GM12872 (cell line): ENCODE data around the gene USP47.

Experiments used
- TF ChIP-seq, protein P1 (sequence below): IDR thresholded peaks from 3 replicates; pipeline ENCODE4 v1.5.1; 2011; ENCODE audit warnings: low read depth, mild to moderate bottlenecking, low read length, moderate library complexity; ENCODE audit not compliant: insufficient read depth

USP47 gene

DNA sequence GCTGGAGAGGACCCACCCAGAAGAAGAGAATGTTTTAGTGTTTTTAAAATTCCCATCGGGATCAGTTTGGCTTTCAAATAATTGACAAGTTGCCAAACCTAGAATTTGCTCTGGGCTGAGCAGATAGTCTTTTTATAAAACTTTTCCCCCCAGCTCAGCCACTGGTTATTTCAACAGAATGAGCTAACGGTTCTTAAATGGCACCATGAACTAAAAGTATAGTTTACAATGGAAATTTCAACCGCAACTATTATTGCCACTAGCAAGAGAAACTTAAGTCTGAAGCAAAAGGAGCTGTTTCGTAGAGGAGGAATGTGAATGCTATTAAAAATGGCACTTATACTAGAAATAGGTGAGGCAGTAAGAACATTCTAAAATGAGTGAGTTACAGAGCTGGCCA lies 163.3 kb downstream of the USP47 start:
- TF ChIP-seq, protein P1, sequence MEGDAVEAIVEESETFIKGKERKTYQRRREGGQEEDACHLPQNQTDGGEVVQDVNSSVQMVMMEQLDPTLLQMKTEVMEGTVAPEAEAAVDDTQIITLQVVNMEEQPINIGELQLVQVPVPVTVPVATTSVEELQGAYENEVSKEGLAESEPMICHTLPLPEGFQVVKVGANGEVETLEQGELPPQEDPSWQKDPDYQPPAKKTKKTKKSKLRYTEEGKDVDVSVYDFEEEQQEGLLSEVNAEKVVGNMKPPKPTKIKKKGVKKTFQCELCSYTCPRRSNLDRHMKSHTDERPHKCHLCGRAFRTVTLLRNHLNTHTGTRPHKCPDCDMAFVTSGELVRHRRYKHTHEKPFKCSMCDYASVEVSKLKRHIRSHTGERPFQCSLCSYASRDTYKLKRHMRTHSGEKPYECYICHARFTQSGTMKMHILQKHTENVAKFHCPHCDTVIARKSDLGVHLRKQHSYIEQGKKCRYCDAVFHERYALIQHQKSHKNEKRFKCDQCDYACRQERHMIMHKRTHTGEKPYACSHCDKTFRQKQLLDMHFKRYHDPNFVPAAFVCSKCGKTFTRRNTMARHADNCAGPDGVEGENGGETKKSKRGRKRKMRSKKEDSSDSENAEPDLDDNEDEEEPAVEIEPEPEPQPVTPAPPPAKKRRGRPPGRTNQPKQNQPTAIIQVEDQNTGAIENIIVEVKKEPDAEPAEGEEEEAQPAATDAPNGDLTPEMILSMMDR, result no peak

DNA sequence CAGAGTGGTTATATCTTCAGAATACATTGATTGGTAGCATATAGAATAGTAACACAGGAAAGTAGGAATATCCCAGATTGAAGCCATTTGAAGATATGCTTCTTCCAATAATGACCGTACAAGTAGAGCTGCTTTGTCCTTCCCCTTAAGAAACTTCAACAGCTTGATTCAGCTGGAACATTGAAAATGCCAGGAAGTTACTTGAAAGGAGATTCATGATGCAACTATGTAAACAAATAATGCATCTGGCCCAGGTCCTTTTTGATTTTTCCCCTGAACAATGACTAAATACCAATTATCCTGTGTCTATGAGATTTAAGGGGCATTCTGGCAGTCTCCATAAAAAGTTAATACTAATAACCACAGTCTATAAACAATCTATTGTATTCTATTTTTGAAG lies 163.7 kb downstream of the USP47 start:
- TF ChIP-seq, protein P1, result no peak

DNA sequence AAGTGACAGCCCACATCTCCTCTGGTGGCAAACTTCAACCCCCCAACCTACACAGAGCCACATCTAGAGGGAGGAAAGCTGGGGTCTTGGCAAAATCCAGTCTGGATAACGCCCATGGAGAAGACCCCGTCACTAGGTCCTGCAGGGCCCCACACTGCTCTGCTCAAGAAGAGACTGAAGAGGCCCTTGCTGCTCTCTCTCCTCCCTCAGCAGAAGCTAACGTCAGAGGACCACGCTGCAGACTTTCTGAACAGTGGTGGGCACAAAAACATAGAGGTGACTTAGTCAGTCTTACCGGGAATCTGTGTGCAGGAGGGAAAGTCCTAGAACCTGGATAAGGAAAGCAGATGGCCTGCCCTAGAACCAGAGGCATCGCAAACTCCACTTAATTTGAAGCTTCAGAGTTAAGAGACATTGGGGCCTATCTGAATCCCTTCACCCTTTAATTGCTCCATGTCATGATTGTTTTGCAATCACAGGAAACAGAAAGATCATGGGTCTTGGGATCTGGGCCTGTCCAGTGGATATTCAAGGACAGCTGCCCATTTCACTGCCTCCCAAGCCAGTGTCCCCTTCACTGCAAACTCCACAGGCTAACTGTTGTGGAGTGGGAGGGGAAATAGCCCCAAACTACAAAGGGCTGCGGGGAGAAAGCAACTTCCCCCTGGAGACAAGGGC lies 164.9 kb downstream of the USP47 start:
- TF ChIP-seq, protein P1, result no peak

DNA sequence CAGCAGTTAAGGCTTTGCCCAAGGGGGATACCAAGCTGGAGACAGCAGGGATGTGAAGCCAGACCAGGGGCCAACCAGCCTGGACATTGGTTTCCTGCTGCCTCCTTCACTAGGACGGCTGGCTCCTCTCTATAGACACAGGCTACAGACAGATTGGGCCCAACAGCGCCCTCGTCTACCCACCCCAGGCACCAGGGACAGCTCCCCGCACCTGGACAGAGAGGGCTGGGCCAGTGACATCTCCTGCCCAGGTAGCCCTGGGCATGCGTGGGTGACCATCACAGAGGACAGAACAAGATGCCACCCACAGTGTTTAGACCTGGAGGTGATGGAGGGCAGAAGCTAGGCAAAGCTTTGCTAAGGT lies 165.4 kb downstream of the USP47 start:
- TF ChIP-seq, protein P1, result no peak

DNA sequence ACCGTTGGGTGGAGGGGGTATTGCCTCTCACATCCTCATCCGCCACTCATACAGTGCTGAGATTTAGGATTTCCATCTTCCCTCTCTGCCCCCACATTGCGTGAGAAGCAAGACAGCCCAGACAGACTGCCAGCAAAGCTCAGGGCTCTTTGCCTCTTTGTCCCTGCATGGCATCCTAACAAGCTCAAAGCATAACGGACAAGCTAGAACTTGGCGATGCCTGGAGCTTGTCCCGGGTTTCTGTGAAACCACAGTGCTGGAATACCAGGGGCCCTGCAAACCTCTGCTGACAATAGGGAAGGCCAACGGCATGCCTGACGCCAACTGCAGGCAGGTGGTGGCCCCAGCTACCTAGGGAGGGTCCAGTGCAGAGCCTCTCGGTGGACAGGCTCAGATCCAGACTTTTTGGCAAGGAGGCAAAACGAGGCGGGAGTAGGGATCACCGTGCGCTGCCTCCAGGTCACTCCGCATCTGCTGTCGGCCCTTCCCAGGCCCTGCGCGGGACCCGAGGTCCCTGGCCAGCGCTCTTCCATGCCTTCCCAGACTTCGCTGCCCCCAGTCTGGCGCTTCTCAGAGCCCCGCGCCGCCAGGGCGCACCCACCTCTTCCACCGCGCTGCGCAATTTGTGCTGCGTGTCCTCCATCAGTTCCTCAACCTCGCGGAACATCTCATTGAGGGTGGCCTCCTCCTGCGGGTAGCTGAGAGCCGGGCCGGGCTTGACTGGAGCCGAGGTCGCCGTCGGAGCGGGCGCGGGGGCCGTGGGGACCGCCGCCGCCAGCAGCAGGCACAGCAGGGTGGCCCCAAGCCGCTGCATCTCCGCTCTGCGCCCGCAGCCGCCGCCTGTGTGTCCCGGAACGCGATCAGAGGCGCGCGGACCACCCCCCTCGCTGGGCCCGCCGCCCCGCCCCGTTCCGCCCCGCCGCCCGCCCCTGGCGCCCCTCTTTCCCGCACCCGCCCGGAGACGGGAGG lies 166.3 kb downstream of the USP47 start, which contains the start of gene DKK3:
Gene DKK3 (minus strand): TSS at position 858 of the 969 bp plus-strand sequence. CDS start 44 bp downstream, at position 814.
- TF ChIP-seq, protein P1, result no peak
